Measurements from ENCODE around the gene CALCOCO2. TPM values are rescaled to one million over a fixed set of nuclear protein-coding genes. Genes with fewer than 3 reads are reported as not detected.

CALCOCO2 gene
- total RNA-seq, 1 donor from 2014 or later = 92.6 TPM

DNA sequence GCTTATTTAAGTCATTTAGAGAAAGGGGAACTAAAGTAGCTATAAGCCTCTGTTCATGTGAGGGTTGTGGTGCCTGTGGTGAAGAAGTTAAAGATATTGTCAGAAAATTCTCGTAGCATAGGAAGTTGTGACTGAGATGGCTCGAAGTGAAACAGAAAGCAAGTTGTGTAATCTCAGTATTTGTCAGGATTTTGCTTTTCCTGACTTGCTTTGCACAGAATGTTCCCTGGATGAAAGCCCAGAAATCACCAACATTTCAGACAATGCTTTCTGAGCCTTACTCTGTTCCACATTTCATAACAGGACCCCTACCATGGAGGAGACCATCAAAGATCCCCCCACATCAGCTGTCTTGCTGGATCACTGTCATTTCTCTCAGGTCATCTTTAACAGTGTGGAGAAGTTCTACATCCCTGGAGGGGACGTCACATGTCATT is 10.6 kb downstream of the CALCOCO2 start:
- Mint-ChIP-seq H3K4me3 (ENCODE audit: low read depth) (no peak overlapping the region), H3K9me3 (ENCODE audit: low read depth) (no peaks in the 10 kb centered on the region), H3K27me3 (peaks cover 6% of the 10 kb centered on the region), H3K27ac (no peak overlapping the region), H3K4me1 (ENCODE audit: low read depth) (peaks cover 23% of the 10 kb centered on the region), H3K36me3 (ENCODE audit: insufficient read depth) (peaks cover 13% of the 10 kb centered on the region)
- no peak for DNase-seq (ENCODE audit: low spot score, unreplicated experiment)
- TF ChIP-seq CTCF (IDR thresholded peaks at IDR 0.05; ENCODE audit: unreplicated experiment) = no peak

- peaks cover 13% of the 10 kb centered on the region for H3K36me3 Mint-ChIP-seq (ENCODE audit: insufficient read depth)
- H3K4me1 Mint-ChIP-seq (ENCODE audit: low read depth) = peaks cover 14% of the 10 kb centered on the region
- TF ChIP-seq CTCF (IDR thresholded peaks at IDR 0.05; ENCODE audit: unreplicated experiment) = no peak
- no peaks in the 10 kb centered on the region for H3K9me3 Mint-ChIP-seq (ENCODE audit: low read depth)
- H3K27me3 Mint-ChIP-seq = peaks cover 6% of the 10 kb centered on the region
- no peak overlapping the region for H3K27ac Mint-ChIP-seq
- H3K4me3 Mint-ChIP-seq (ENCODE audit: low read depth) = no peak overlapping the region
- DNase-seq (ENCODE audit: low spot score, unreplicated experiment) = no peak
These were observed 11.9 kb downstream of the CALCOCO2 start for GRCh38 chr17:48842746-48843145.

GRCh38 chr17:48843187-48843900 is 12.5 kb downstream of the CALCOCO2 start:
- peaks cover 13% of the 10 kb centered on the region for H3K36me3 Mint-ChIP-seq (ENCODE audit: insufficient read depth)
- H3K27me3 Mint-ChIP-seq = peaks cover 6% of the 10 kb centered on the region
- no peak overlapping the region for H3K27ac Mint-ChIP-seq

GRCh38 chr17:48850792-48851323 is 20.0 kb downstream of the CALCOCO2 start:
- Mint-ChIP-seq H3K9me3 (ENCODE audit: low read depth) (no peaks in the 10 kb centered on the region), H3K27me3 (no peaks in the 10 kb centered on the region), H3K4me3 (ENCODE audit: low read depth) (no peak overlapping the region), H3K4me1 (ENCODE audit: low read depth) (peaks cover 14% of the 10 kb centered on the region), H3K27ac (no peak overlapping the region), H3K36me3 (ENCODE audit: insufficient read depth) (peaks cover 19% of the 10 kb centered on the region)
- no peak for DNase-seq (ENCODE audit: low spot score, unreplicated experiment)
- TF ChIP-seq CTCF (IDR thresholded peaks at IDR 0.05; ENCODE audit: unreplicated experiment) = no peak

More at GRCh38 chr17:48843187-48843900, 12.5 kb downstream of the CALCOCO2 start:
- no peak for TF ChIP-seq CTCF (IDR thresholded peaks at IDR 0.05; ENCODE audit: unreplicated experiment)
- peaks cover 8% of the 10 kb centered on the region for H3K4me1 Mint-ChIP-seq (ENCODE audit: low read depth)
- no peaks in the 10 kb centered on the region for H3K9me3 Mint-ChIP-seq (ENCODE audit: low read depth)
- H3K4me3 Mint-ChIP-seq (ENCODE audit: low read depth) = no peak overlapping the region
- no peak for DNase-seq (ENCODE audit: low spot score, unreplicated experiment)

- H3K27me3 Mint-ChIP-seq = no peaks in the 10 kb centered on the region
- no peak overlapping the region for H3K27ac Mint-ChIP-seq
- H3K4me1 Mint-ChIP-seq (ENCODE audit: low read depth) = peaks cover 14% of the 10 kb centered on the region
- H3K36me3 Mint-ChIP-seq (ENCODE audit: insufficient read depth) = peaks cover 20% of the 10 kb centered on the region
- DNase-seq (ENCODE audit: low spot score, unreplicated experiment) = no peak
- H3K9me3 Mint-ChIP-seq (ENCODE audit: low read depth) = no peaks in the 10 kb centered on the region
- H3K4me3 Mint-ChIP-seq (ENCODE audit: low read depth) = no peak overlapping the region
- TF ChIP-seq CTCF (IDR thresholded peaks at IDR 0.05; ENCODE audit: unreplicated experiment) = no peak
These were observed 24.1 kb downstream of the CALCOCO2 start for GRCh38 chr17:48854774-48855476.

All from progenitor cell of endocrine pancreas (in vitro differentiated cells).